GM12865 (cell line): Measurements from ENCODE around the gene AGAP5.
"Not testable (repeated sequence)": the region's sequence is repeated elsewhere in the genome, so short reads cannot be mapped to it uniquely, and the experiment has no call there.

Experiments used
- DNase-seq: peaks from one replicate; pipeline ENCODE4 v3.0.0; 2010; ENCODE audit warnings: low read depth
- H3K4me3 ChIP-seq: 2 replicates; pipeline ENCODE4 v1.5.1; 2011; ENCODE audit warnings: mild to moderate bottlenecking, low read depth, low read length, control low read depth
- TF ChIP-seq, protein P1 (sequence below): IDR thresholded peaks from 2 replicates; pipeline ENCODE4 v1.5.1; 2011; ENCODE audit warnings: low read length, control low read depth, low read depth, inconsistent platforms; ENCODE audit not compliant: insufficient read depth; ENCODE audit errors: missing control alignments

The AGAP5 gene

GRCh38 chr10:73734796-73735305, 36.9 kb upstream of the AGAP5 start:
- DNase-seq: no peak
- TF ChIP-seq, protein P1, sequence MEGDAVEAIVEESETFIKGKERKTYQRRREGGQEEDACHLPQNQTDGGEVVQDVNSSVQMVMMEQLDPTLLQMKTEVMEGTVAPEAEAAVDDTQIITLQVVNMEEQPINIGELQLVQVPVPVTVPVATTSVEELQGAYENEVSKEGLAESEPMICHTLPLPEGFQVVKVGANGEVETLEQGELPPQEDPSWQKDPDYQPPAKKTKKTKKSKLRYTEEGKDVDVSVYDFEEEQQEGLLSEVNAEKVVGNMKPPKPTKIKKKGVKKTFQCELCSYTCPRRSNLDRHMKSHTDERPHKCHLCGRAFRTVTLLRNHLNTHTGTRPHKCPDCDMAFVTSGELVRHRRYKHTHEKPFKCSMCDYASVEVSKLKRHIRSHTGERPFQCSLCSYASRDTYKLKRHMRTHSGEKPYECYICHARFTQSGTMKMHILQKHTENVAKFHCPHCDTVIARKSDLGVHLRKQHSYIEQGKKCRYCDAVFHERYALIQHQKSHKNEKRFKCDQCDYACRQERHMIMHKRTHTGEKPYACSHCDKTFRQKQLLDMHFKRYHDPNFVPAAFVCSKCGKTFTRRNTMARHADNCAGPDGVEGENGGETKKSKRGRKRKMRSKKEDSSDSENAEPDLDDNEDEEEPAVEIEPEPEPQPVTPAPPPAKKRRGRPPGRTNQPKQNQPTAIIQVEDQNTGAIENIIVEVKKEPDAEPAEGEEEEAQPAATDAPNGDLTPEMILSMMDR: no peak

DNA sequence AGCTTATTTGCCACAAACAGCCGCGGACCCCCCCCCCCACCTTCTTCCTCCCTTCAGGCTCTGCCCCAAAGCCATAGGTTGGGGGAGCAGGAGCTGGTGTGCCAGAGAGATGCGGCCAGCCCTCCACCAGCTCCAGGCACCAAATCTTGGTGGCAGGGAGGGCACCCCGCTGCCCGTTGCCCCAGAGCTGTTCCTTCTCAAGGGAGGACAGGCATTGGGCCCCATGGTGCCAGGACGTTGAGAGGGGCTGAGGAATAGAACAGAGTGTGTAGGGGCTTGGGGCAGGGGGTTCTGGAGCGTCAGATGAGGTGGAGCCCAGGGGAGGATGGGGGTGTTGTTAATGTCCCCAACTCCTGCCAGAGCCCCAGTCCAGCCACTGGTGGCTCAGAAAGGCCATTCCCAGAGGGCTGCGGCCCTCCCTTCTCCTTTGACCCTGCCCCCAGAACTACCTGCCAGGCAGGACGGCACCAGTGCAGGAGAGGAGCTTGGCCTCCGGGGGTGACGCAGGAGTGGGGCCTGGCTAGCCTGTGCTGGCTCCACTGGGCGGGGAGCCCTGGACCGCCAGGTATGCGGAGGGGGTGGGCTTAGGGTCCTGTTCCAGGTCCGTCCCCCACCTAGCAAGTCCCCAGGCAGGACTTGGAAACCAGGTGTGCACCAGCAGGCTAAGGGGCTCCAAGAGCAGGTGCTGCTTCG, 36.3 kb upstream of the AGAP5 start:
- TF ChIP-seq, protein P1: no peak
- no peak overlapping the region for H3K4me3 ChIP-seq
- no peak for DNase-seq

More at GRCh38 chr10:73734796-73735305, 36.9 kb upstream of the AGAP5 start:
- H3K4me3 ChIP-seq: no peak overlapping the region

DNA sequence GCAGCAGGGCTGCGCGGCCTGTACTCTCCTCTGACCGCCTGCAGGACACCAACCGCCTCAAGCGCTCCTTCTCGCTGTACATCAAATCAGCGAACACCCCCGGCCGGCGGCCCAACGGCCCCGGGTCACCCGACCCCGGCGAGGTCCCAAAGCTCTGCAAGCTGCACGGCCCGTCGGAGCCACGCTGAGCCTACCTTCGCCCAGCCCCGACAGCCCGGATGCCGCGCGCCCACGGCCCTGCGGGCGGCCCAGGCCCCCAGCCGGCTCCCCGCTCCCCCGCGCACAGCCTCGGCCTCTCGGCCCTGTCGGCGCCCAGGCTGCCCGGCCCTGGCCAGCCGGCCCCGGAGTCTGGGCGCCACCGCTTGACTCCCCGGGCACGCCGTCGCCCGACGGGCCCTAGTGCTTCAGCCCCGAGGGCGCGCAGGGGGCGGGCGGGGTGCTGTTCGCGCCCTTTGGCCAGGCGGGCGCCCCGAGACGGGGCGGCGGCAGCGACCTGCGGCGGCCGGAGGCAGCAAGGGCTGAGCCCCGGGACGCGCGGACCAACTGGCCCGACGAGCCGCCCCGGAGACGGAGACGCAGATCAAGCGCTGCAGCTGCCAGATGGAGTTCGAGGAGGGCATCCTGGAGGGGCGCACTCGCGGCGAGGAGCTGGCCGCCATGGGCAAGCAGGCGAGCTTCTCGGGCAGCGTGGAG, 35.2 kb upstream of the AGAP5 start:
- TF ChIP-seq, protein P1: no peak
- DNase-seq: no peak
- H3K4me3 ChIP-seq: no peak overlapping the region

GRCh38 chr10:73732426-73732825, 34.5 kb upstream of the AGAP5 start:
- H3K4me3 ChIP-seq: no peak overlapping the region
- DNase-seq: no peak
- TF ChIP-seq, protein P1: no peak

DNA sequence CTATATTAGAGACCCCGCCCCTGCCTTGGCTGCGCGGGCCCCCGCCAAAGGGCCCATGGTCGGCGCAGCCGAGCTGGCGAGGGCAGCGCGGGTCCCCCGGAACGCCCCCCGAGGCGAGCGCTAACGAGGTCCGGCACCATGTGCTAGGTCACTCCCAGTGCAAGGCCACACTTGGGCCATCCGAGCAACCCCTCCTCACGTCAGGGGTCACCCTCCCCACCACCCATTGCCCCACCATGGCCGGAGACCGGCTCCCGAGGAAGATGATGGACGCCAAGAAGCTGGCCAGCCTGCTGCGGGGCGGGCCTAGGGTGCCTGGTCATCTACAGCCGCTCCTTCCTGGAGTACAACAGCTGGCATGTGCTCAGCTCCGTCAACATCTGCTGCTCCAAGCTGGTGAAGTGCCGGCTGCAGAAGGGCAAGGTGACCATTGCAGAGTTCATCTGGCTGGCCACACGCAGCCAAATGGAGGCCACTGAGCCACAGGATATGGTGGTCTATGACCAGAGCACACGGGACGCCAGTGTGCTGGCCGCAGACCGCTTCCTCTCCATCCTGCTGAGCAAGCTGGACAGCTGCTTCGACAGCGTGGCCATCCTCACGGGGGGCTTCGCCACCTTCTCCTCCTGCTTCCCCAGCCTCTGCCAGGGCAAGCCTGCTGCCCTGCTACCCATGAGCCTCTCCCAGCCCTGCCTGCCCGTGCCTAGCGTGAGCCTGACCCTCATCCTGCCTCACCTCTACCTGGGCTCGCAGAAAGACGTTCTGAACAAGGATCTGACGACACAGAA, 33.9 kb upstream of the AGAP5 start:
- TF ChIP-seq, protein P1: no peak
- no peak overlapping the region for H3K4me3 ChIP-seq
- DNase-seq: no peak

GRCh38 chr10:73730153-73730906, 32.4 kb upstream of the AGAP5 start:
- TF ChIP-seq, protein P1: no peak
- peak overlapping the region; percentile 95 for H3K4me3 ChIP-seq
- peak; percentile 92 for DNase-seq

- not testable (repeated sequence) for DNase-seq
- H3K4me3 ChIP-seq: peak overlapping the region; percentile 95
Measured at GRCh38 chr10:73729781-73730152, 31.9 kb upstream of the AGAP5 start.
